Measurements from ENCODE around the gene PDSS2. TPM values are rescaled to one million over a fixed set of nuclear protein-coding genes. Genes with fewer than 3 reads are reported as not detected.

PDSS2 gene
- total and polyA plus RNA-seq, 9 of the 15 experiments (the other 6 are each of a cell fraction or from before 2014, with no cell fraction given): 5.8 to 21.1 (median 12.0) TPM

DNA sequence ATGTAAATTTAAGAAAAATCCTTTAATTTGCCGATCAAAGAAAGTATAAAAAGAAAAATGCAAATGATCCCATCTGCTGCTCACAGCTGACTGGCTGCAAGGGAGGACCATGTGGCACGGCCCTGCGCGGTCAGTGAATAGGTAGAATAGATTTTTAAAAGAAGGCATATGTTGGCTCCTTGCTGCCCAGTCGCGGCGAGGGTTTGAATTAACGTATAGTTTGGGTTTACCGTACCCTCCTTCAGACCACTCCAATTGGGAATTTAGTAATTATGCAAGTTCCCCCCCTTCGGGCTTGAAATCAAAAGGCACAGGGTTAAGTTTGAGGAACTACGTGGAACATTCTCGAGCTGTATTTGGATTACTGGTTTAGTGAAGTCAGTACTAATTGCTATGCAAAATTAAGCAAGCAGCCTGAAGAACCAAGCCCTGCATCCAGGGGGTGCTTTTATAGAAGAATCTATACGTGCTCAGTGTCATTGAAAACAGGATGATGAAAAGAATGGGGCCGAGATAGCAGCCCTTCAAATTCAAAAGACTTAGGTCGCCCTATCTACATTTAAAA, 343.0 kb downstream of the PDSS2 start (continued):
- TF ChIP-seq, protein P1, sequence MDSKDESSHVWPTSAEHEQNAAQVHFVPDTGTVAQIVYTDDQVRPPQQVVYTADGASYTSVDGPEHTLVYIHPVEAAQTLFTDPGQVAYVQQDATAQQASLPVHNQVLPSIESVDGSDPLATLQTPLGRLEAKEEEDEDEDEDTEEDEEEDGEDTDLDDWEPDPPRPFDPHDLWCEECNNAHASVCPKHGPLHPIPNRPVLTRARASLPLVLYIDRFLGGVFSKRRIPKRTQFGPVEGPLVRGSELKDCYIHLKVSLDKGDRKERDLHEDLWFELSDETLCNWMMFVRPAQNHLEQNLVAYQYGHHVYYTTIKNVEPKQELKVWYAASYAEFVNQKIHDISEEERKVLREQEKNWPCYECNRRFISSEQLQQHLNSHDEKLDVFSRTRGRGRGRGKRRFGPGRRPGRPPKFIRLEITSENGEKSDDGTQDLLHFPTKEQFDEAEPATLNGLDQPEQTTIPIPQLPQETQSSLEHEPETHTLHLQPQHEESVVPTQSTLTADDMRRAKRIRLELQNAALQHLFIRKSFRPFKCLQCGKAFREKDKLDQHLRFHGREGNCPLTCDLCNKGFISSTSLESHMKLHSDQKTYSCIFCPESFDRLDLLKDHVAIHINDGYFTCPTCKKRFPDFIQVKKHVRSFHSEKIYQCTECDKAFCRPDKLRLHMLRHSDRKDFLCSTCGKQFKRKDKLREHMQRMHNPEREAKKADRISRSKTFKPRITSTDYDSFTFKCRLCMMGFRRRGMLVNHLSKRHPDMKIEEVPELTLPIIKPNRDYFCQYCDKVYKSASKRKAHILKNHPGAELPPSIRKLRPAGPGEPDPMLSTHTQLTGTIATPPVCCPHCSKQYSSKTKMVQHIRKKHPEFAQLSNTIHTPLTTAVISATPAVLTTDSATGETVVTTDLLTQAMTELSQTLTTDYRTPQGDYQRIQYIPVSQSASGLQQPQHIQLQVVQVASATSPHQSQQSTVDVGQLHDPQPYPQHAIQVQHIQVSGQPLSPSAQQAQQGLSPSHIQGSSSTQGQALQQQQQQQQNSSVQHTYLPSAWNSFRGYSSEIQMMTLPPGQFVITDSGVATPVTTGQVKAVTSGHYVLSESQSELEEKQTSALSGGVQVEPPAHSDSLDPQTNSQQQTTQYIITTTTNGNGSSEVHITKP (IDR thresholded peaks at IDR 0.05; ENCODE audit: partially characterized antibody): peak; percentile 37
- peak; percentile 39 for TF ChIP-seq USF2 (CRISPR knock-in tag; IDR thresholded peaks at IDR 0.05)
- peak in 2 of 3 experiments; percentile 13 to 27; a peak in 1 of 6 replicates for TF ChIP-seq CTCF (IDR thresholded peaks at IDR 0.05 in 2 of 3, conservative IDR thresholded peaks at IDR 0.05 in 1 of 3; ENCODE audit: insufficient read depth in 2 of 3, low read depth in 1 of 3, low read length in 3 of 3)
- TF ChIP-seq ZNF165 (CRISPR knock-in tag; IDR thresholded peaks at IDR 0.05; ENCODE audit: borderline replicate concordance): no peak
- no peak for TF ChIP-seq SIRT6 (IDR thresholded peaks at IDR 0.05; ENCODE audit: low read depth, low read length)
- TF ChIP-seq HMBOX1 (IDR thresholded peaks at IDR 0.05): peak; percentile 50; the same call in 1 of the 2 replicates
- TF ChIP-seq MYC (IDR thresholded peaks at IDR 0.05; ENCODE audit: low read depth, low read length): peak; percentile 65
- no peak for TF ChIP-seq MYC (CRISPR knock-in tag; IDR thresholded peaks at IDR 0.05; ENCODE audit: borderline replicate concordance, low read depth)
- peak in 1 of 2 experiments; percentile 15; a peak in 2 of 4 replicates for TF ChIP-seq MNT (conservative IDR thresholded peaks at IDR 0.05)
- TF ChIP-seq TFAP4 (CRISPR knock-in tag; IDR thresholded peaks at IDR 0.05; ENCODE audit: borderline replicate concordance): peak; percentile 72
- TF ChIP-seq RAD51 (IDR thresholded peaks at IDR 0.05; ENCODE audit: borderline replicate concordance, low read depth): peak; percentile 25; the same call in 1 of the 2 replicates
- TF ChIP-seq, protein P2, sequence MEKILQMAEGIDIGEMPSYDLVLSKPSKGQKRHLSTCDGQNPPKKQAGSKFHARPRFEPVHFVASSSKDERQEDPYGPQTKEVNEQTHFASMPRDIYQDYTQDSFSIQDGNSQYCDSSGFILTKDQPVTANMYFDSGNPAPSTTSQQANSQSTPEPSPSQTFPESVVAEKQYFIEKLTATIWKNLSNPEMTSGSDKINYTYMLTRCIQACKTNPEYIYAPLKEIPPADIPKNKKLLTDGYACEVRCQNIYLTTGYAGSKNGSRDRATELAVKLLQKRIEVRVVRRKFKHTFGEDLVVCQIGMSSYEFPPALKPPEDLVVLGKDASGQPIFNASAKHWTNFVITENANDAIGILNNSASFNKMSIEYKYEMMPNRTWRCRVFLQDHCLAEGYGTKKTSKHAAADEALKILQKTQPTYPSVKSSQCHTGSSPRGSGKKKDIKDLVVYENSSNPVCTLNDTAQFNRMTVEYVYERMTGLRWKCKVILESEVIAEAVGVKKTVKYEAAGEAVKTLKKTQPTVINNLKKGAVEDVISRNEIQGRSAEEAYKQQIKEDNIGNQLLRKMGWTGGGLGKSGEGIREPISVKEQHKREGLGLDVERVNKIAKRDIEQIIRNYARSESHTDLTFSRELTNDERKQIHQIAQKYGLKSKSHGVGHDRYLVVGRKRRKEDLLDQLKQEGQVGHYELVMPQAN (IDR thresholded peaks at IDR 0.05; ENCODE audit: borderline replicate concordance): 0 out of 2 replicates have a peak, but pooled peaks have one; percentile 22
